AG09319 (cell line): ENCODE measurements around the gene TRABD2B.
A peak's percentile ranks its signal among the peaks of the same experiment; 100 is the strongest.

Experiments
- DNase-seq: peaks from one replicate; pipeline ENCODE4 v3.0.0-alpha.2; 2010; ENCODE audit warnings: low read depth; ENCODE audit errors: extremely low read depth
- TF ChIP-seq, protein P1 (sequence below): IDR thresholded peaks from 2 replicates; pipeline ENCODE4 v1.5.1; 2011; ENCODE audit warnings: low read depth, mild to moderate bottlenecking, inconsistent platforms, low read length, moderate library complexity

TRABD2B gene

GRCh38 chr1:47759251-47759935 lies 237.8 kb downstream of the TRABD2B start:
- TF ChIP-seq, protein P1, sequence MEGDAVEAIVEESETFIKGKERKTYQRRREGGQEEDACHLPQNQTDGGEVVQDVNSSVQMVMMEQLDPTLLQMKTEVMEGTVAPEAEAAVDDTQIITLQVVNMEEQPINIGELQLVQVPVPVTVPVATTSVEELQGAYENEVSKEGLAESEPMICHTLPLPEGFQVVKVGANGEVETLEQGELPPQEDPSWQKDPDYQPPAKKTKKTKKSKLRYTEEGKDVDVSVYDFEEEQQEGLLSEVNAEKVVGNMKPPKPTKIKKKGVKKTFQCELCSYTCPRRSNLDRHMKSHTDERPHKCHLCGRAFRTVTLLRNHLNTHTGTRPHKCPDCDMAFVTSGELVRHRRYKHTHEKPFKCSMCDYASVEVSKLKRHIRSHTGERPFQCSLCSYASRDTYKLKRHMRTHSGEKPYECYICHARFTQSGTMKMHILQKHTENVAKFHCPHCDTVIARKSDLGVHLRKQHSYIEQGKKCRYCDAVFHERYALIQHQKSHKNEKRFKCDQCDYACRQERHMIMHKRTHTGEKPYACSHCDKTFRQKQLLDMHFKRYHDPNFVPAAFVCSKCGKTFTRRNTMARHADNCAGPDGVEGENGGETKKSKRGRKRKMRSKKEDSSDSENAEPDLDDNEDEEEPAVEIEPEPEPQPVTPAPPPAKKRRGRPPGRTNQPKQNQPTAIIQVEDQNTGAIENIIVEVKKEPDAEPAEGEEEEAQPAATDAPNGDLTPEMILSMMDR, result no peak
- no peak for DNase-seq

DNA sequence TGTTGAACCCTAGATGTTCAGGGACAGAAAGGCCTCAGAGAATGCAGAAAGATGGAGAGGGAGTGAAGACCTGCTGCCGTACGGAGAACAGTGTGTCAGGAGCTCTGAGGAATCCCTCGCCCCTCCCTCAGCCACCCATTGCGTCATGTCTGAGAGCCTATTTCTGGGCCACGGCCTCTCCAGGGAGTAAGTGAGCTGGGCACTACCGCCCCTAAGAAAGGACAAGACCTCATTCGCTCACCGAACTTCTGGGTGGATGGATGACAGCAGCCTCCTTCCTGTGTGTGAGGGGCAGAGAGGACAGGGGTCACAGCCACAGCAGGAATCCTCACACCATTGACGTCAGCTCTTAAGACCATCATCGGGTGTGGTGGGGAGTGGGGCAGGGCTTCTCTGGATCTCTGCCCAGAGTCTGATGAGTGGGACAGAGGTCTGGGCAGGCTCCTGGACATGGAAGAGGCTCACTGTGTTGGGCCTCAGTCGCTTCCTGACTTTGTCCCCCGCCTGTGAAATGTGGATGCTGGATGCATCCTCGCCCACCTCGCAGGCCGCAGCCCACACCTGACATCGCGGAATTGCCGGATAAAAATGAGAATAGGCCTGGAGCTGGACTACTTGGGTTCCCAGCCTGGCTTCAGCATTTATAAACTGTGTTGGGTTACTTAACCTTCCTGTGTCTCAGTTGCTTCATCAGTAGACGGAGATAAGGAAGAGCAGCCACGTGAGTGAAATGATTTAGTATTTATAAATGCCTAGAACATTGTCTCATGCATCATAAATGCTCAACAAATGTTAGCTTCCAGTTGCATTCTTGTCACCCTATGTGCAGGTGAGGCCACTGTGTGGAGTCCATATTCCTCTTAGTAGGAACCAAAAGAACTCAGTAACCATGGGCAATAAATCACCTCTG lies 238.6 kb downstream of the TRABD2B start:
- no peak for DNase-seq
- TF ChIP-seq, protein P1, result no peak

DNA sequence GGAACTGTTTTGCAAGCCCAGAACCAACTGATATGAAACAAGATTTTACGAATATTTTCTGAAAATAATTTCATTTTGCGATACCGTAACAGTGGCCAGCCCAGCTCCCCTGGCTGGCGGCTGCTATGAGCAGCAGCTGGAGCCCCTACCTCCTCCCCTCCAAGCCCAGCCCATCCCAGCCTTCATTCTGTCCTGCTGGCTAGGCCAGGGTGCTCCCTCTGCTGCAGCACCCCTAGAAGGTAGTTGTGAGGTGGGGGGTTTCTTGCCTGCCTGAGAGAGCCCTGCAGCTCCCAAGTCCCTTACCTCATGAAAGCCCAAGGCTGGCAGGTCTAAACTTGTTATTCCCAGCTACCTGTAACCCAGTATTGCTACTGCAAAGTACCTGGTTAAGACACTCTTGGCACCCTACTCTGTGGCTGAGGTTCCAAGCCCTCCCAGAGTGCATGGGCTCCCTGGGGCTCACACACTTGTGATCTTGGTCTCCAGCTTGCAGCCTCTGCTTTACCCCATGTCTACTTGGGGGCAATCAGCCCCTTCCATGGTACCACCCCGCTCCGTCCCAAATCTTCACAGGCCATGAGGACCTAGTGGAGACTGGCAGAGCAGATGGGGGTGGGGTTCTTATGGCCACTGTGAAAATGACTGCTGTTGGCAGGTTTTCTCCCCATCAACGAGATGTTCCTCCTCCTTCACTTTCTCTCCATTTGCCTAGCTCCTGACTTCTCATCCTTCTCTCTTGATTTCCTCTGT lies 239.8 kb downstream of the TRABD2B start:
- TF ChIP-seq, protein P1, result no peak
- DNase-seq, result no peak

DNA sequence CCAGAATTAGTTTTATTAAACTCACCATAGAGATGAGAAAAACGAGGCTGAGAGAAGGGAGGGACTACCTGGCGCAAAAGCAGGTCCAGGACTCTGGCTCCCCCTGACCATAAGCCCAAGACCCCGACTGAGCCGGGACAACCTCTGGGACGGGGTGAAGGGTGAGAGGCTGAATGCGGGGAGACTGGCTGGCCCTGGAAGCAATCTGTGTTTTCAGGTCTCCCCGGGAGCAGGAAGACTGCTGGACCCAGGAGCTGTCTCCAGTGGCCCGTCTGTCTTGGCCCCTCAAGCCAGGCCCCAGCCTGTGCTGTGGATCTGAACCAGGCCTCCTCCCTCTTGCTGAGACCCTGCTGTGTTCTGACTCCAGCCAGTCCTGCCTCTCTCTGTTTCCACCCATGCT lies 240.8 kb downstream of the TRABD2B start:
- TF ChIP-seq, protein P1, result no peak
- DNase-seq, result no peak

DNA sequence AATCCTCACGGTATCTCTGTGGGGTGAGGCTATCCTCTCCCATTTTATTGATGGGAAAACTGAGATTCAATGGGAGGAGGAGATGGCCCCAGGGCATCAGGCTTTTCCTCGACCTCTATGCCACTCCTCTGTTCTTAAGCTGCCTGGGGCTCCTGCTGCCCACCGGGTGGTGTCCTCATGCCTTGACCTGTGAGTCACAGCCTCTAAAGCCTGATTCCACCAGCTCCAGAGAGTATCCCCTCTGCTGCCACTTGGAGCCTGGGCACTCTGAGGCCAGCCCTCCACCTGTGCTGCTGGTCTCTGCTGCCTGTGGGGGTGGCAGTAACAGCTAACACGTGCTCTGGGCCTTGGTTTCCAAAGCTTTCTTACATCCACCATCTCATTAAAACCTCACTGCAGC lies 241.2 kb downstream of the TRABD2B start:
- TF ChIP-seq, protein P1, result no peak
- DNase-seq, result no peak

GRCh38 chr1:47755101-47755990 lies 241.8 kb downstream of the TRABD2B start:
- no peak for DNase-seq
- TF ChIP-seq, protein P1, result peak; percentile 37
